Breast epithelium (tissue), 4 donors: Measurements from ENCODE around the gene TIPIN. TPM values are rescaled to one million over a fixed set of nuclear protein-coding genes. Genes with fewer than 3 reads are reported as not detected.

Source experiments
- DNase-seq, 2 donors: peaks; one replicate each; pipeline ENCODE4 v3.0.0-alpha.2; 2019; ENCODE audit warnings: low spot score in 2 of 2
- H3K27ac ChIP-seq, 2 donors: fragments of 200-600 bp; sonication (generic) in 1 of 2; one replicate each; pipeline ENCODE4 v1.5.1; 2016 to 2019; ENCODE audit warnings: mild to moderate bottlenecking in 1 of 2
- H3K27me3 ChIP-seq, 2 donors: fragments of 200-600 bp; sonication (generic) in 1 of 2; one replicate each; pipeline versions ENCODE4 v1.5.1 to v1.6.0; 2017 to 2019; ENCODE audit warnings: control low read depth in 1 of 2, mild to moderate bottlenecking in 1 of 2
- H3K36me3 ChIP-seq: fragments of 200-600 bp; one replicate; pipeline ENCODE4 v1.5.1; 2019
- H3K4me1 ChIP-seq, 2 donors: fragments of 200-600 bp; sonication (generic); one replicate each; pipeline ENCODE4 v1.5.1; 2016 to 2019; ENCODE audit warnings: control low read depth in 1 of 2
- H3K4me3 ChIP-seq, 3 donors: fragments of 200-600 bp; sonication (generic); 1 replicate in 2 of 3; 2 replicates in 1 of 3; pipeline ENCODE4 v1.5.1; 2016 to 2019; ENCODE audit warnings: mild to moderate bottlenecking in 3 of 3, moderate library complexity in 2 of 3
- H3K9me3 ChIP-seq, 2 donors: fragments of 200-600 bp; sonication (generic) in 1 of 2; one replicate each; pipeline ENCODE4 v1.5.1; 2016 to 2019; ENCODE audit warnings: control low read depth in 1 of 2
- CTCF ChIP-seq, 3 donors: fragments of 450-650 bp; IDR thresholded peaks; one replicate each; pipeline ENCODE4 v1.5.1; 2016 to 2017; ENCODE audit warnings: antibody characterized with exemption in 3 of 3, mild to moderate bottlenecking in 3 of 3, moderate library complexity in 3 of 3
- POLR2A ChIP-seq: fragments of 450-650 bp; IDR thresholded peaks from one replicate; pipeline ENCODE4 v1.6.1; 2016; ENCODE audit warnings: antibody characterized with exemption, mild to moderate bottlenecking, moderate library complexity
- POLR2AphosphoS5 ChIP-seq, 3 donors: sonication (generic); formaldehyde crosslinking; IDR thresholded peaks; one replicate each; pipeline ENCODE4 v1.6.1; 2017; ENCODE audit warnings: antibody characterized with exemption in 3 of 3
- intact Hi-C: fragments of 100-400 bp; cut with DNase I; formaldehyde crosslinking; loops from one replicate; pipeline ENCODE4 v1.15.1; 2023; ENCODE audit warnings: low total_unique reads
- total RNA-seq, 3 donors: library from RNA; depleted of rRNA; stranded (reverse); fragments of >200 nt; gene quantifications; one replicate each; pipeline ENCODE4 v1.1.0, GENCODE V29; 2016

TIPIN gene
- total RNA-seq, 3 donors from 2014 or later, result 5.0 to 9.7 (median 6.6) TPM

DNA sequence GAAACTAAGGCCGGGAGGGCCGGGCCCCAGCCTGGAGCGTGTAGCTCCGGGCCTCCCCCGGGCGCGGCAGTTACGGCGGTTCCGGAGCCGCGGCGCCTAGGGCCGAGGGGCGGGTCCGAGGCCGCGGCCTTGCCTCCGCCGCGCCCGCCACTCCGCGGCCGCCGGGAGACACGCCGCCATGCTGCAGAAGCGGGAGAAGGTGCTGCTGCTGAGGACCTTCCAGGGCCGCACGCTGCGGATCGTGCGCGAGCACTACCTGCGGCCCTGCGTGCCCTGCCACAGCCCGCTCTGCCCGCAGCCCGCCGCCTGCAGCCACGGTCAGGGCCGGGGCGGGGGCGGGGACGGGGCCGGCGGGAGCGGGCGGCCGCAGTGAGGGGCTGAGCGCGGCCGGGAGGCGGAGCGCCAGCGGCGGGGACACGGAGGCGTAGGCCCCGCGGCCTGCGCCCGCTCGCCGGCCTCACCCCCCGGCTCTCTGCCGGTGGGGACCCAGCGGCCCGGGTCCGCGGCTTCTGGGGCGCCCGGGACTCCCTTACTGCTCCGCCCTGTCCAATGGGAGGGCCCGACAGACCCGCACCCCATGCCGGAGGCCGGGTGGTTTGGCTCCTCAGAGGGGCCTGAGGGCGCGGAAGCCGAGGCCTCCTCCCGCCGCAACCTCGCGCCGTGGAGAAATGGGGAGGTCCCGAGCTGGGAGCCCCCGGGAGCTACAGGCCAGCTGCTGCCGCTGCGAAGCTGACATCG is 62.9 kb downstream of the TIPIN start, which contains the start of gene DIS3L:
Gene DIS3L, plus strand, starts transcription at position 150 of the 738 bp plus-strand sequence. Its CDS starts 29 bp downstream, at position 179.
- intact Hi-C loops, result no loop called here
- DNase-seq, result no peak

DNA sequence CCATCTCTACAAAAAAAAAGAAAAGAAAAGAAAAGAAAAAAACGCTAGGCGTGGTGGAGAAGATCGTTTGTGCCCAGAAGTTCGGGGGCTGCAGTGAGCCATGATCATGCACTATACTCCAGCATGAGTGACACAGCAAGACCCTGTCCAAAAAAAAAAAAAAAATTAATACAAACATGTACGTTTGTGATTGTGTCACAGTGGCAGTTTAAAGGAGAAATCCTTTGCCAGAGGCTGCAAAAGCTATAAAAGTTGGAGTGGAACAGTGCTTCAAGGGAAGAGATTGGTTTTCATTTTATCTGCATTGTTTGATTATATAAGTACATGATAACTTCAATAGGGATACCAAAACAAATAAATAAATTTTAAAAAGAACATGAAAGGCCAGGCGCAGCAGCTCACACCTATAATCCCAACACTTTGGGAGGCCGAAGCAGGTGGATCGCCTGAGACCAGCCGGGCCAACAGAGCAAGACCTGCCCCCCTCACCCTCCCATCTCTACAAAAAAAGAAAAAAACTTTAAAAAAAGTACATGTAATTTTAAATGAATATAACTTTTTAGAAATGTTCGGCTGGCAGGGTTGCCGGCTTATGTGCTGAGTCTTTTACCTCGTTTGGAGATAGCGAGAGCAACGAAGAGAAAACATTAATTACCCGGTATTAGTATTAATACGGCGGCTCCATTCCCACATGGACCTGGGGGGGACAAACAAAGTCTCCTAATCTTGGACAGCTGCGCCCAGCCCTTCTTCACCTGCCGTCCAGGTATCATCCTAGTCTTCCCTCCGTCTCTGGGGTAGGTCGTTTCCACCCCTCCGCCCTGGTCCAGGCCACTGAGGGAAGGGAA is 63.7 kb downstream of the TIPIN start:
- intact Hi-C loops, result no loop called here
- peaks cover 0 to 7% of the 10 kb centered on the region in 2 donors for H3K4me1 ChIP-seq

More for the DNA sequence above, 62.9 kb downstream of the TIPIN start, which contains the start of gene DIS3L:
- Histone ChIP-seq H3K36me3 (no peaks in the 10 kb centered on the region), H3K4me3 (peak within 1 kb of the TSS; percentile 65 to 91 (median 76)), H3K9me3 (no peaks in the 10 kb centered on the region), H3K4me1 (peaks cover 0 to 7% of the 10 kb centered on the region in 2 donors), H3K27me3 (no peaks in the 10 kb centered on the region), H3K27ac (peak within 1 kb of the TSS; percentile 90 to 94)
- TF ChIP-seq POLR2AphosphoS5 (IDR thresholded peaks at IDR 0.05), result no peak
- TF ChIP-seq POLR2A, result no peak
- TF ChIP-seq CTCF (IDR thresholded peaks at IDR 0.05), result no peak

DNA sequence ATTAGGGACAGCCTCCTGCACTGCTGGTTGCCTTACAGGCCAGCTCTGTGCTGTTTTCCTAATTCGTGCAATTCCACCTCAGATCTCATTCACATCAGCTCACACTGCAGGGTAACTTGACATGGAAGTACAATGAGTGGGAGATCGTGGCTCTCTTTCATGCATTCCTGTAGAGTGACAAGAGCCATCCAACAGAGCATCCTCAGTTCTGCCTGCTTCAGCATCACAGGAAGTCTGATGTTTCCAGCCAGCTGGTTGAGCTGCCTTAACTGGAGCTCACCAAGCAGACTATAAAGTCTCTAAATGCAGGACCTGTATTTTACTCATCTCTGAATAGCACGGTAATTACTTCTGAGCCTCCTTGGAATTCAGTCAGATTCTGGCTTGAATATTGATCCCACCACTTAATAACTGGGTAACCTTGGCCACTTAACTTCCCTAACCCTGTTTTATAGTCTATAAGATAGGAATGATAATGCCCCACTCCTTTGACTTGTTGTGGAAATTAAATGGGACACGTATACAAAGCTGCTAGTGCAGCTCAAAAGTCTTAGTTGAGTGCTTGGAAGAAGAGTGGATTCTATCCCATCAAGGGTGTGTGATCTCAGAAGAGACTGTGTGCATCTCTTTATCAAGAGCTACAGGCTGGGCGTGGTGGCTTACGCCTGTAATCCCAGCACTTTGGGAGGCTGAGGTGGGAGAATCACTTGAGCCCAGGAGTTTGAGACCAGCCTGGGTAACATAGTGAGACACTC is 64.5 kb downstream of the TIPIN start:
- no peak overlapping the region for H3K4me3 ChIP-seq
- H3K4me1 ChIP-seq, result peaks cover 0 to 7% of the 10 kb centered on the region in 2 donors
- intact Hi-C loops, result no loop called here
- DNase-seq, result no peak
- H3K36me3 ChIP-seq, result no peaks in the 10 kb centered on the region
- H3K27ac ChIP-seq, result no peak overlapping the region
- no peaks in the 10 kb centered on the region for H3K27me3 ChIP-seq
- no peaks in the 10 kb centered on the region for H3K9me3 ChIP-seq
- TF ChIP-seq POLR2A (no peak), POLR2AphosphoS5 (IDR thresholded peaks at IDR 0.05) (no peak), CTCF (IDR thresholded peaks at IDR 0.05) (no peak)

More for the DNA sequence above, 63.7 kb downstream of the TIPIN start:
- no peak for DNase-seq
- Histone ChIP-seq H3K4me3 (peak overlapping the region; percentile 65 to 91 (median 76)), H3K27me3 (no peaks in the 10 kb centered on the region), H3K9me3 (no peaks in the 10 kb centered on the region), H3K36me3 (no peaks in the 10 kb centered on the region), H3K27ac (peak overlapping the region; percentile 90 to 94)
- no peak for TF ChIP-seq CTCF (IDR thresholded peaks at IDR 0.05)
- no peak for TF ChIP-seq POLR2A
- TF ChIP-seq POLR2AphosphoS5 (IDR thresholded peaks at IDR 0.05), result no peak

DNA sequence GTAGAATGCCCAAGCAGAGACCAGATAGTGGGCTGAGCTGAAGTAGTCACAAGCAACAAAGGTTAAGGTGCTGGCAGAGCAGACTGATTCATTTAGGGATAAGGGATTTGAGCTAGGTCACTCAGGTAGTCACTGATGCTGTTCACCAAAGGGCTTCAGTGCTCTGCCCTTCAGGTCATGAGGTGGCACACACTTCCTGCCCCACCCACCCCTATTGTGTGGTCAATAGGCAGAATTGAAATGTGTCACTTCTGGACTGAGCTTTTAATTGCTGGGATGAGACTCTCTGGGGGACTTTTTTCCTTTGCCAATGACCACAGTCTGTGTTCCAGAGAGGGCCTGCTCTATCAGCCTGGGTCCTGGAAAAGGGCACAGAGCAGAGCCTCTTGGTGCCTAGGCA is 66.0 kb downstream of the TIPIN start:
- Histone ChIP-seq H3K4me3 (no peak overlapping the region), H3K27me3 (no peaks in the 10 kb centered on the region), H3K36me3 (no peaks in the 10 kb centered on the region), H3K4me1 (peaks cover 0 to 5% of the 10 kb centered on the region in 2 donors), H3K27ac (no peak overlapping the region), H3K9me3 (no peaks in the 10 kb centered on the region)
- intact Hi-C loops, result no loop called here
- TF ChIP-seq POLR2A (no peak), POLR2AphosphoS5 (IDR thresholded peaks at IDR 0.05) (no peak), CTCF (IDR thresholded peaks at IDR 0.05) (no peak)
- DNase-seq, result no peak
